Ascending aorta (tissue), 2 donors: ENCODE measurements around the gene ZFR2. TPM values are rescaled to one million over a fixed set of nuclear protein-coding genes. Genes with fewer than 3 reads are reported as not detected.

Experiments
- DNase-seq, 2 donors: peaks; one replicate each; pipeline ENCODE4 v3.0.0-alpha.2; 2019; ENCODE audit warnings: low spot score in 2 of 2
- H3K27ac ChIP-seq, 2 donors: fragments of 200-600 bp; sonication (generic); one replicate each; pipeline ENCODE4 v1.5.1; 2016 to 2017; ENCODE audit warnings: mild to moderate bottlenecking in 1 of 2
- H3K27me3 ChIP-seq: fragments of 200-600 bp; sonication (generic); one replicate; pipeline ENCODE4 v1.5.1; 2017
- H3K36me3 ChIP-seq, 2 donors: fragments of 200-600 bp; sonication (generic); one replicate each; pipeline ENCODE4 v1.5.1; 2016
- H3K4me1 ChIP-seq, 2 donors: fragments of 200-600 bp; sonication (generic); one replicate each; pipeline ENCODE4 v1.5.1; 2016 to 2017; ENCODE audit warnings: mild to moderate bottlenecking in 1 of 2
- H3K4me3 ChIP-seq, 2 donors: fragments of 200-600 bp; sonication (generic); one replicate each; pipeline ENCODE4 v1.5.1; 2016 to 2017; ENCODE audit warnings: mild to moderate bottlenecking in 1 of 2
- H3K9me3 ChIP-seq, 2 donors: fragments of 200-600 bp; sonication (generic); one replicate each; pipeline ENCODE4 v1.5.1; 2016
- CTCF ChIP-seq, 3 experiments: fragments of 200-600 bp in 2 of 3; fragments of 450-650 bp in 1 of 3; sonication (generic) in 2 of 3; IDR thresholded peaks; one replicate each; pipeline ENCODE4 v1.5.1; 2016 to 2019; ENCODE audit warnings: antibody characterized with exemption in 3 of 3, mild to moderate bottlenecking in 1 of 3, moderate library complexity in 1 of 3
- intact Hi-C: fragments of 100-400 bp; cut with DNase I; formaldehyde crosslinking; loops from one replicate; pipeline ENCODE4 v1.15.1; 2023
- total RNA-seq: library from RNA; depleted of rRNA; stranded (reverse); fragments of >200 nt; gene quantifications from one replicate; pipeline ENCODE4 v1.1.0, GENCODE V29; 2016

The ZFR2 gene
- total RNA-seq, 1 donor from 2014 or later: not detected

GRCh38 chr19:3850320-3850972 is 18.4 kb downstream of the ZFR2 start:
- Histone ChIP-seq H3K36me3 (no peaks in the 10 kb centered on the region), H3K4me3 (no peak overlapping the region), H3K4me1 (no peaks in the 10 kb centered on the region), H3K9me3 (peaks cover 11 to 16% of the 10 kb centered on the region in 2 donors), H3K27ac (no peak overlapping the region), H3K27me3 (no peaks in the 10 kb centered on the region)
- TF ChIP-seq CTCF (IDR thresholded peaks at IDR 0.05): no peak
- no peak for DNase-seq
- intact Hi-C loops: no loop called here

- intact Hi-C loops: no loop called here
Observed at GRCh38 chr19:3849787-3850186, 19.1 kb downstream of the ZFR2 start.

GRCh38 chr19:3849092-3849491 is 19.7 kb downstream of the ZFR2 start:
- TF ChIP-seq CTCF (IDR thresholded peaks at IDR 0.05): no peak
- H3K27ac ChIP-seq: no peak overlapping the region
- H3K9me3 ChIP-seq: peaks cover 11 to 16% of the 10 kb centered on the region in 2 donors
- intact Hi-C loops: no loop called here
- no peaks in the 10 kb centered on the region for H3K27me3 ChIP-seq
- no peaks in the 10 kb centered on the region for H3K4me1 ChIP-seq
- H3K36me3 ChIP-seq: no peaks in the 10 kb centered on the region
- DNase-seq: no peak
- H3K4me3 ChIP-seq: no peak overlapping the region

More at GRCh38 chr19:3849787-3850186, 19.1 kb downstream of the ZFR2 start:
- Histone ChIP-seq H3K4me3 (no peak overlapping the region), H3K27ac (no peak overlapping the region), H3K36me3 (no peaks in the 10 kb centered on the region), H3K9me3 (peaks cover 11 to 16% of the 10 kb centered on the region in 2 donors), H3K27me3 (no peaks in the 10 kb centered on the region), H3K4me1 (no peaks in the 10 kb centered on the region)
- no peak for DNase-seq
- TF ChIP-seq CTCF (IDR thresholded peaks at IDR 0.05): no peak

DNA sequence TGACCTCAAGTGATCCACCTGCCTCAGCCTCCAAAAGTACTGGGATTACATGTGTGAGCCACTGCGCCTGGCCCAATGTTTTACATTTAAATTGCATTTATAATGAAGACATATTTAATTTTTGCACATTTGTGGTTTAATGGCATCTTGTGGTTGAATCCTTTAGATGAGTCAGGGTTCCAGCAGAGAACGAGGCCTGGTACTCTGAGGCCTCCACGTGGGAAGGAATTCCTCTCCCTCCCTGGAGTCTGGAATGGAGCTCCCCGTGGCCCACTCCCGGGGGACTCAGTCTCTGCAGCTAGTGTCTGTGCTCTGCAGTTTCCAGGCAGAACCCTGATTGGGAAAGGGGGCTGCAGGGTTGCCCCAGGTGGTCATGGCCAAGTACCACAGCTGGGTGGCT is 24.2 kb downstream of the ZFR2 start:
- intact Hi-C loops: no loop called here
- no peaks in the 10 kb centered on the region for H3K9me3 ChIP-seq

GRCh38 chr19:3842948-3843347 is 25.9 kb downstream of the ZFR2 start:
- no peak for TF ChIP-seq CTCF (IDR thresholded peaks at IDR 0.05)
- Histone ChIP-seq H3K4me3 (no peak overlapping the region), H3K9me3 (no peaks in the 10 kb centered on the region), H3K27ac (no peak overlapping the region), H3K4me1 (no peaks in the 10 kb centered on the region), H3K36me3 (no peaks in the 10 kb centered on the region), H3K27me3 (no peaks in the 10 kb centered on the region)
- no peak for DNase-seq
- intact Hi-C loops: no loop called here

More for the DNA sequence above, 24.2 kb downstream of the ZFR2 start:
- TF ChIP-seq CTCF (IDR thresholded peaks at IDR 0.05): no peak
- Histone ChIP-seq H3K4me3 (no peak overlapping the region), H3K27me3 (no peaks in the 10 kb centered on the region), H3K27ac (no peak overlapping the region), H3K36me3 (no peaks in the 10 kb centered on the region), H3K4me1 (no peaks in the 10 kb centered on the region)
- DNase-seq: no peak

- no peaks in the 10 kb centered on the region for H3K9me3 ChIP-seq
- no peak overlapping the region for H3K27ac ChIP-seq
- H3K36me3 ChIP-seq: no peaks in the 10 kb centered on the region
- H3K27me3 ChIP-seq: no peaks in the 10 kb centered on the region
- no peak for TF ChIP-seq CTCF (IDR thresholded peaks at IDR 0.05)
- intact Hi-C loops: no loop called here
- H3K4me1 ChIP-seq: no peaks in the 10 kb centered on the region
- H3K4me3 ChIP-seq: no peak overlapping the region
- DNase-seq: no peak
Observed at GRCh38 chr19:3840804-3841203, 28.0 kb downstream of the ZFR2 start.
